Vagina (tissue), 2 donors: Measurements from ENCODE around the gene METTL1. TPM values are rescaled to one million over a fixed set of nuclear protein-coding genes. Genes with fewer than 3 reads are reported as not detected.

ENCODE experiments used
- DNase-seq, 2 donors: peaks; one replicate each; pipeline ENCODE4 v3.0.0-alpha.2; 2017; ENCODE audit errors: extremely low spot score in 2 of 2
- H3K27ac ChIP-seq: fragments of 200-600 bp; sonication (generic); one replicate; pipeline ENCODE4 v1.5.1; 2019
- H3K27me3 ChIP-seq: fragments of 200-600 bp; sonication (generic); one replicate; pipeline ENCODE4 v1.5.1; 2019
- H3K36me3 ChIP-seq, 2 donors: fragments of 200-600 bp; sonication (generic); one replicate each; pipeline ENCODE4 v1.5.1; 2017 to 2019
- H3K4me1 ChIP-seq: fragments of 200-600 bp; sonication (generic); one replicate; pipeline ENCODE4 v1.5.1; 2019
- H3K4me3 ChIP-seq, 2 donors: fragments of 200-600 bp; sonication (generic); 1 replicate in 1 of 2; 2 replicates in 1 of 2; pipeline ENCODE4 v1.5.1; 2016 to 2019
- H3K9me3 ChIP-seq: fragments of 200-600 bp; sonication (generic); one replicate; pipeline ENCODE4 v1.5.1; 2019
- CTCF ChIP-seq, 3 experiments: fragments of 450-650 bp in 2 of 3; fragments of 200-600 bp in 1 of 3; sonication (generic) in 1 of 3; IDR thresholded peaks; one replicate each; pipeline ENCODE4 v1.5.1; 2017 to 2019; ENCODE audit warnings: antibody characterized with exemption in 3 of 3, mild to moderate bottlenecking in 2 of 3, moderate library complexity in 2 of 3
- POLR2A ChIP-seq, 2 donors: fragments of 450-650 bp; IDR thresholded peaks; one replicate each; pipeline ENCODE4 v1.6.1; 2017; ENCODE audit warnings: antibody characterized with exemption in 2 of 2, mild to moderate bottlenecking in 2 of 2, moderate library complexity in 2 of 2
- POLR2AphosphoS5 ChIP-seq, 2 donors: sonication (generic); formaldehyde crosslinking; IDR thresholded peaks; one replicate each; pipeline ENCODE4 v1.9.0; 2017; ENCODE audit warnings: antibody characterized with exemption in 2 of 2, mild to moderate bottlenecking in 2 of 2, low read depth in 1 of 2; ENCODE audit not compliant: insufficient read depth in 1 of 2
- intact Hi-C: fragments of 100-400 bp; cut with DNase I; formaldehyde crosslinking; loops from one replicate; pipeline ENCODE4 v1.15.1; 2023
- total RNA-seq: library from RNA; depleted of rRNA; stranded (reverse); fragments of >200 nt; gene quantifications from one replicate; pipeline ENCODE4 v1.2.3, GENCODE V29; 2016

METTL1 gene
- total RNA-seq, 1 donor from 2014 or later: 10.8 TPM

- H3K4me1 ChIP-seq: peaks cover 29% of the 10 kb centered on the region
- TF ChIP-seq POLR2AphosphoS5 (IDR thresholded peaks at IDR 0.05; ENCODE audit: insufficient read depth in 1 of 2, low read depth in 1 of 2) (no peak), POLR2A (IDR thresholded peaks at IDR 0.05) (no peak), CTCF (IDR thresholded peaks at IDR 0.05) (no peak)
- H3K4me3 ChIP-seq: peak overlapping the region; percentile 36 to 37
- H3K36me3 ChIP-seq: peaks cover 0 to 7% of the 10 kb centered on the region in 2 donors
- H3K27me3 ChIP-seq: peaks cover 20% of the 10 kb centered on the region
- intact Hi-C loops: no loop called here
- no peak overlapping the region for H3K27ac ChIP-seq
- no peaks in the 10 kb centered on the region for H3K9me3 ChIP-seq
- DNase-seq: no peak
Measured at GRCh38 chr12:57765698-57766463, 6.0 kb downstream of the METTL1 start.

- Histone ChIP-seq H3K4me1 (peaks cover 26% of the 10 kb centered on the region), H3K4me3 (peak overlapping the region; percentile 36 to 37), H3K36me3 (peaks cover 0 to 7% of the 10 kb centered on the region in 2 donors), H3K9me3 (no peaks in the 10 kb centered on the region), H3K27me3 (peaks cover 20% of the 10 kb centered on the region), H3K27ac (no peak overlapping the region)
- DNase-seq: no peak
- TF ChIP-seq POLR2A (IDR thresholded peaks at IDR 0.05) (no peak), POLR2AphosphoS5 (IDR thresholded peaks at IDR 0.05; ENCODE audit: insufficient read depth in 1 of 2, low read depth in 1 of 2) (no peak), CTCF (IDR thresholded peaks at IDR 0.05) (no peak)
- intact Hi-C loops: no loop called here
Measured at GRCh38 chr12:57765003-57765697, 6.8 kb downstream of the METTL1 start.

GRCh38 chr12:57764662-57765002 is 7.3 kb downstream of the METTL1 start:
- H3K9me3 ChIP-seq: no peaks in the 10 kb centered on the region
- DNase-seq: no peak
- peaks cover 0 to 7% of the 10 kb centered on the region in 2 donors for H3K36me3 ChIP-seq
- intact Hi-C loops: no loop called here
- peaks cover 26% of the 10 kb centered on the region for H3K4me1 ChIP-seq
- peak overlapping the region; percentile 36 to 37 for H3K4me3 ChIP-seq
- TF ChIP-seq CTCF (IDR thresholded peaks at IDR 0.05) (no peak), POLR2A (IDR thresholded peaks at IDR 0.05) (no peak), POLR2AphosphoS5 (IDR thresholded peaks at IDR 0.05; ENCODE audit: insufficient read depth in 1 of 2, low read depth in 1 of 2) (no peak)
- H3K27me3 ChIP-seq: peaks cover 20% of the 10 kb centered on the region
- H3K27ac ChIP-seq: no peak overlapping the region

- Histone ChIP-seq H3K36me3 (peaks cover 0 to 4% of the 10 kb centered on the region in 2 donors), H3K27ac (no peak overlapping the region), H3K4me1 (peaks cover 26% of the 10 kb centered on the region), H3K4me3 (no peak overlapping the region), H3K27me3 (peaks cover 20% of the 10 kb centered on the region), H3K9me3 (no peaks in the 10 kb centered on the region)
- intact Hi-C loops: no loop called here
- TF ChIP-seq CTCF (IDR thresholded peaks at IDR 0.05) (no peak), POLR2AphosphoS5 (IDR thresholded peaks at IDR 0.05; ENCODE audit: insufficient read depth in 1 of 2, low read depth in 1 of 2) (no peak), POLR2A (IDR thresholded peaks at IDR 0.05) (no peak)
- no peak for DNase-seq
Measured at GRCh38 chr12:57763881-57764661, 7.8 kb downstream of the METTL1 start.
